PC-9 (cell line): ENCODE measurements around the gene ANO2. TPM values are rescaled to one million over a fixed set of nuclear protein-coding genes. Genes with fewer than 3 reads are reported as not detected.

Experiments
- BruUV-seq: library from RNA; stranded (reverse); fragments of 400-500 nt; replicated peaks from 2 replicates; lab custom pipeline; 2021; lab: Mats Ljungman, UMichigan
- CTCF ChIA-PET: fragments of 300-600 bp; sonication (Branson Sonifier 250); formaldehyde crosslinking; loops from one replicate; lab custom pipeline; 2022; ENCODE audit warnings: antibody characterized with exemption; lab: Charles Lee
- POLR2A ChIA-PET: fragments of 300-600 bp; sonication (Branson Sonifier 250); formaldehyde crosslinking; loops from one replicate; lab custom pipeline; 2022; ENCODE audit warnings: antibody characterized with exemption; ENCODE audit not compliant: unreplicated experiment; lab: Charles Lee
- DNase-seq, 2 experiments: peaks; one replicate each; pipeline versions ENCODE4 v3.0.0 to v3.0.0-alpha.2; 2015 to 2022; ENCODE audit warnings: mixed read lengths in 1 of 2
- H2AFZ ChIP-seq: fragments of 200-600 bp; sonication (generic); 2 replicates; pipeline ENCODE4 v1.8.1; 2017; ENCODE audit warnings: antibody characterized with exemption
- H3F3A ChIP-seq: fragments of 200-600 bp; sonication (generic); 2 replicates; pipeline ENCODE4 v1.8.1; 2017; ENCODE audit warnings: antibody characterized with exemption, mild to moderate bottlenecking, low read depth; ENCODE audit not compliant: insufficient read depth
- H3K27ac ChIP-seq: fragments of 200-600 bp; sonication (generic); 2 replicates; pipeline ENCODE4 v1.6.1; 2016; ENCODE audit warnings: mixed run types
- H3K27me3 ChIP-seq: fragments of 200-600 bp; sonication (generic); 2 replicates; pipeline ENCODE4 v1.6.1; 2016; ENCODE audit warnings: low read depth, mixed run types; ENCODE audit not compliant: insufficient read depth
- H3K36me3 ChIP-seq: fragments of 200-600 bp; sonication (generic); 2 replicates; pipeline ENCODE4 v1.6.1; 2016; ENCODE audit warnings: low read depth, mixed run types
- H3K4me1 ChIP-seq: fragments of 200-600 bp; sonication (generic); replicated peaks from 2 replicates; pipeline ENCODE4 v1.6.1; 2016; ENCODE audit warnings: mixed run types; ENCODE audit not compliant: insufficient read depth
- H3K4me2 ChIP-seq: fragments of 200-600 bp; sonication (generic); 2 replicates; pipeline ENCODE4 v1.6.1; 2017; ENCODE audit warnings: mixed run types
- H3K4me3 ChIP-seq: fragments of 200-600 bp; sonication (generic); 2 replicates; pipeline ENCODE4 v1.6.1; 2016; ENCODE audit warnings: mixed run types
- H3K79me2 ChIP-seq: fragments of 200-600 bp; sonication (generic); 2 replicates; pipeline ENCODE4 v1.6.1; 2017; ENCODE audit warnings: low read depth, mixed run types
- H3K9me2 ChIP-seq: fragments of 200-600 bp; sonication (generic); 2 replicates; pipeline ENCODE4 v1.8.1; 2017; ENCODE audit warnings: mild to moderate bottlenecking; ENCODE audit not compliant: insufficient read depth
- H3K9me3 ChIP-seq: fragments of 200-600 bp; sonication (generic); 2 replicates; pipeline ENCODE4 v1.8.1; 2016; ENCODE audit warnings: low read depth; ENCODE audit not compliant: insufficient read depth
- H4K20me1 ChIP-seq: fragments of 200-600 bp; sonication (generic); 2 replicates; pipeline ENCODE4 v1.8.1; 2017; ENCODE audit not compliant: insufficient read depth
- CTCF ChIP-seq: fragments of 200-600 bp; sonication (generic); conservative IDR thresholded peaks from 2 replicates; pipeline ENCODE4 v1.6.1; 2017; ENCODE audit warnings: mixed run types, antibody characterized with exemption, mild to moderate bottlenecking, moderate library complexity
- EZH2 ChIP-seq: fragments of 200-600 bp; sonication (generic); IDR thresholded peaks from 2 replicates; pipeline ENCODE4 v1.8.0; 2017; ENCODE audit warnings: antibody characterized with exemption, low read depth
- intact Hi-C: fragments of 100-400 bp; cut with micrococcal nuclease; formaldehyde crosslinking; loops from one replicate; pipeline ENCODE4 v1.10.0; 2022; ENCODE audit not compliant: unreplicated experiment
- total RNA-seq: library from RNA; stranded (reverse); gene quantifications from 2 replicates; pipeline ENCODE4 v1.2.3, GENCODE V29; 2021

Gene ANO2
- total RNA-seq, 1 experiment from 2014 or later, result not detected

GRCh38 chr12:5909560-5909959 lies 35.5 kb downstream of the ANO2 start:
- Histone ChIP-seq H2AFZ (no peak overlapping the region), H4K20me1 (no peaks in the 10 kb centered on the region), H3K9me3 (no peaks in the 10 kb centered on the region), H3K79me2 (no peaks in the 10 kb centered on the region), H3K4me3 (no peak overlapping the region), H3K4me1 (no peaks in the 10 kb centered on the region), H3K36me3 (no peaks in the 10 kb centered on the region), H3K4me2 (no peak overlapping the region), H3K9me2 (no peaks in the 10 kb centered on the region), H3K27ac (no peak overlapping the region), H3K27me3 (peaks cover 98% of the 10 kb centered on the region), H3F3A (no peaks in the 10 kb centered on the region)
- intact Hi-C loops, result no loop called here
- TF ChIP-seq EZH2 (no peak), CTCF (no peak)
- ChIA-PET POLR2A (no interaction called here), CTCF (no interaction called here)
- DNase-seq, result no peak
- no TSS peak for BruUV-seq

GRCh38 chr12:5908251-5908650 lies 36.8 kb downstream of the ANO2 start:
- no peaks in the 10 kb centered on the region for H3K79me2 ChIP-seq
- no peaks in the 10 kb centered on the region for H3K9me2 ChIP-seq
- BruUV-seq, result no TSS peak
- no peak for DNase-seq
- no peaks in the 10 kb centered on the region for H3K36me3 ChIP-seq
- no peaks in the 10 kb centered on the region for H4K20me1 ChIP-seq
- no peaks in the 10 kb centered on the region for H3K9me3 ChIP-seq
- H2AFZ ChIP-seq, result no peak overlapping the region
- H3K4me3 ChIP-seq, result no peak overlapping the region
- H3K4me1 ChIP-seq, result no peaks in the 10 kb centered on the region
- TF ChIP-seq EZH2, result no peak
- H3F3A ChIP-seq, result no peaks in the 10 kb centered on the region
- no peak overlapping the region for H3K4me2 ChIP-seq
- intact Hi-C loops, result no loop called here
- H3K27ac ChIP-seq, result no peak overlapping the region
- ChIA-PET POLR2A (no interaction called here), CTCF (no interaction called here)
- H3K27me3 ChIP-seq, result peaks cover 94% of the 10 kb centered on the region

GRCh38 chr12:5907807-5908206 lies 37.3 kb downstream of the ANO2 start:
- no peaks in the 10 kb centered on the region for H3K9me2 ChIP-seq

More at GRCh38 chr12:5907807-5908206, 37.3 kb downstream of the ANO2 start:
- CTCF ChIA-PET, result no interaction called here
- H3K79me2 ChIP-seq, result no peaks in the 10 kb centered on the region
- BruUV-seq, result no TSS peak
- peaks cover 89% of the 10 kb centered on the region for H3K27me3 ChIP-seq
- H4K20me1 ChIP-seq, result no peaks in the 10 kb centered on the region
- intact Hi-C loops, result no loop called here
- no peaks in the 10 kb centered on the region for H3F3A ChIP-seq
- no peak overlapping the region for H3K27ac ChIP-seq
- POLR2A ChIA-PET, result no interaction called here
- no peaks in the 10 kb centered on the region for H3K9me3 ChIP-seq
- no peak overlapping the region for H2AFZ ChIP-seq
- H3K4me3 ChIP-seq, result no peak overlapping the region
- no peaks in the 10 kb centered on the region for H3K4me1 ChIP-seq
- TF ChIP-seq CTCF, result no peak
- TF ChIP-seq EZH2, result no peak
- H3K4me2 ChIP-seq, result no peak overlapping the region
- no peaks in the 10 kb centered on the region for H3K36me3 ChIP-seq
- DNase-seq, result no peak
